ENCODE data around the gene MRPL28. TPM values are rescaled to one million over a fixed set of nuclear protein-coding genes. Genes with fewer than 3 reads are reported as not detected.

The MRPL28 gene
- total and polyA plus RNA-seq, 2 donors (not counting 3 experiments of a cell fraction or from before 2014, with no cell fraction given) = 104 to 180 TPM

- CTCF ChIA-PET = no interaction called here
- peaks cover 4% of the 10 kb centered on the region for H3K79me2 ChIP-seq (ENCODE audit: control insufficient read depth, insufficient read depth, low read length)
- H3K27me3 ChIP-seq (ENCODE audit: control insufficient read depth in 2 of 2, insufficient read depth in 2 of 2, low read length in 2 of 2) = no peaks in the 10 kb centered on the region
- dilution Hi-C loops (cut with MboI; ENCODE audit: extremely low pct_ligation_motif_present, low sequenced_read_pairs) (no loop called here), intact Hi-C loops (cut with micrococcal nuclease) (no loop called here)
- TF ChIP-seq MYC (IDR thresholded peaks at IDR 0.05; ENCODE audit: low read depth, low read length) (no peak), CTCF (IDR thresholded peaks at IDR 0.05; ENCODE audit: extremely low read depth in 1 of 2, insufficient read depth in 1 of 2, low read depth in 1 of 2, low read length in 2 of 2) (no peak), POLR2AphosphoS5 (IDR thresholded peaks at IDR 0.05; ENCODE audit: insufficient read depth, low read depth, low read length) (no peak), JUN (IDR thresholded peaks at IDR 0.05; ENCODE audit: borderline replicate concordance, insufficient read depth, insufficient read length, low read depth) (no peak), POLR2A (IDR thresholded peaks at IDR 0.05; ENCODE audit: low read depth, low read length) (no peak), FOS (IDR thresholded peaks at IDR 0.05; ENCODE audit: borderline replicate concordance, insufficient read depth, low read length) (no peak), EZH2 (IDR thresholded peaks at IDR 0.05; ENCODE audit: borderline replicate concordance, low read depth, low read length, severe bottlenecking) (no peak), GATA2 (IDR thresholded peaks at IDR 0.05; ENCODE audit: insufficient read depth, insufficient read length, low read depth, low read length) (no peak)
- TF ChIP-seq, protein P1, sequence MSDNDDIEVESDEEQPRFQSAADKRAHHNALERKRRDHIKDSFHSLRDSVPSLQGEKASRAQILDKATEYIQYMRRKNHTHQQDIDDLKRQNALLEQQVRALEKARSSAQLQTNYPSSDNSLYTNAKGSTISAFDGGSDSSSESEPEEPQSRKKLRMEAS (IDR thresholded peaks at IDR 0.05; ENCODE audit: insufficient read depth, insufficient read length) = no peak
- DNase-seq (ENCODE audit: low read depth, low spot score) (no peak), FAIRE-seq (no peak)
- no peaks in the 10 kb centered on the region for H3K9me1 ChIP-seq (replicated peaks; ENCODE audit: control insufficient read depth, extremely low read depth, insufficient read depth, low read length)
- no peak overlapping the region for H2AFZ ChIP-seq (ENCODE audit: low read depth, low read length)
- H4K20me1 ChIP-seq (replicated peaks; ENCODE audit: control insufficient read depth, extremely low read depth, insufficient read depth, low read length) = no peaks in the 10 kb centered on the region
- no peaks in the 10 kb centered on the region for H3K9me3 ChIP-seq (replicated peaks; ENCODE audit: control insufficient read depth, insufficient read depth, low read length)
- peaks cover 7 to 50% of the 10 kb centered on the region in 2 experiments for H3K36me3 ChIP-seq (ENCODE audit: control insufficient read depth in 2 of 2, extremely low read depth in 1 of 2, insufficient read depth in 2 of 2, low read length in 2 of 2)
- H3K27ac ChIP-seq (ENCODE audit: insufficient read depth, low read depth, low read length) = no peak overlapping the region
- no peak overlapping the region for H3K9ac ChIP-seq (replicated peaks; ENCODE audit: extremely low read depth, insufficient read depth, low read length)
- peaks cover 8% of the 10 kb centered on the region for H3K4me1 ChIP-seq (ENCODE audit: control insufficient read depth, extremely low read depth, insufficient read depth, low read length)
- BruUV-seq (replicated peaks) = no TSS peak
- POLR2A ChIA-PET = no interaction called here
- no peak overlapping the region for H3K4me3 ChIP-seq (replicated peaks in 1 of 3; ENCODE audit: insufficient read depth in 1 of 3, low read depth in 1 of 3, low read length in 3 of 3)
- H3K4me2 ChIP-seq (ENCODE audit: insufficient read depth, low read length) = no peak overlapping the region
Measured at GRCh38 chr16:373848-374615, 3.7 kb upstream of the MRPL28 start.

Measured in endothelial cell of umbilical vein (primary cell).